ENCODE results near the gene EEFSEC. TPM values are rescaled to one million over a fixed set of nuclear protein-coding genes. Genes with fewer than 3 reads are reported as not detected.

Gene EEFSEC
- total RNA-seq, 4 donors from 2014 or later: 11.7 to 23.0 (median 14.9) TPM

DNA sequence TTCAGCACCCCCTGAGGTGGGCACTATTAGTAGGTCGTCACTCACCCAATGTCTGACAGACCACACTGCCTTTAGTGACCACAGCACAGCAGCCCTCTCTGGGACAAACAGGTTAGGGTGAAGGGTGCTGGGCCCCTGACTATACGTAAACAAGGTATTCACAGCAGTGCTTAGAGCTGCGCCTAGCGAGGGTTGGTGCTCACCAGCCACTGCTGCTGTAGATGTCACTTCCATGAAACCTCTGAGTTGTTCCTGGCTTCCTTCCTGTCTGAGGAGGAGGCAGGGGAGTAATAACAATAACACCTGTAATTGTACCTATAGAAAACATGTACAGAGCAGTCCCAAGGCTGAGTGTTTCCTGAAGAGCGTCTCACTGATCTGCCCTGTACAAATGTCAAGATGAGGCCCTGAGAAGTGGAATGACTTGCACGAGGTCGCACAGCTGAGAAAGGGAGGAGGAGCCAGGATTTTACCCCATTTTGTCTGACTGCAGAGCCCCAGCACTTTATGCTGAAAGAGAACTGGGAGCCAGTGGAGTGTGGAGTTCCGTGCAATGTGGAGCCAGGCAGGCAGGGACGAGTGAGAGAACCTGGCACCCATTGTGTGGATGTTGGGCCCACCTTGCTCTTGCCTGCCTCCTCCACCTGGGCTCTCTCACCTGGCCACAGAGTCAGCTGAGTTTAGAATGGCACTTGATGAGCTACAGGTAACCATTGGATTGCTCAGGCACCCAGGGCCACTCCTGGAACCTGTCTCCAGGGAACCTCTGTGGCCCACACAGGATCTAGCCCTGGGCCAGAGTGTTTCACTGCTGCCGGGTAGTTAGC lies 219.6 kb downstream of the EEFSEC start:
- ATAC-seq (ENCODE audit: low FRiP score) (no peak), DNase-seq (ENCODE audit: low spot score) (no peak)
- TF ChIP-seq, protein P1, sequence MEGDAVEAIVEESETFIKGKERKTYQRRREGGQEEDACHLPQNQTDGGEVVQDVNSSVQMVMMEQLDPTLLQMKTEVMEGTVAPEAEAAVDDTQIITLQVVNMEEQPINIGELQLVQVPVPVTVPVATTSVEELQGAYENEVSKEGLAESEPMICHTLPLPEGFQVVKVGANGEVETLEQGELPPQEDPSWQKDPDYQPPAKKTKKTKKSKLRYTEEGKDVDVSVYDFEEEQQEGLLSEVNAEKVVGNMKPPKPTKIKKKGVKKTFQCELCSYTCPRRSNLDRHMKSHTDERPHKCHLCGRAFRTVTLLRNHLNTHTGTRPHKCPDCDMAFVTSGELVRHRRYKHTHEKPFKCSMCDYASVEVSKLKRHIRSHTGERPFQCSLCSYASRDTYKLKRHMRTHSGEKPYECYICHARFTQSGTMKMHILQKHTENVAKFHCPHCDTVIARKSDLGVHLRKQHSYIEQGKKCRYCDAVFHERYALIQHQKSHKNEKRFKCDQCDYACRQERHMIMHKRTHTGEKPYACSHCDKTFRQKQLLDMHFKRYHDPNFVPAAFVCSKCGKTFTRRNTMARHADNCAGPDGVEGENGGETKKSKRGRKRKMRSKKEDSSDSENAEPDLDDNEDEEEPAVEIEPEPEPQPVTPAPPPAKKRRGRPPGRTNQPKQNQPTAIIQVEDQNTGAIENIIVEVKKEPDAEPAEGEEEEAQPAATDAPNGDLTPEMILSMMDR (IDR thresholded peaks at IDR 0.05): no peak

DNA sequence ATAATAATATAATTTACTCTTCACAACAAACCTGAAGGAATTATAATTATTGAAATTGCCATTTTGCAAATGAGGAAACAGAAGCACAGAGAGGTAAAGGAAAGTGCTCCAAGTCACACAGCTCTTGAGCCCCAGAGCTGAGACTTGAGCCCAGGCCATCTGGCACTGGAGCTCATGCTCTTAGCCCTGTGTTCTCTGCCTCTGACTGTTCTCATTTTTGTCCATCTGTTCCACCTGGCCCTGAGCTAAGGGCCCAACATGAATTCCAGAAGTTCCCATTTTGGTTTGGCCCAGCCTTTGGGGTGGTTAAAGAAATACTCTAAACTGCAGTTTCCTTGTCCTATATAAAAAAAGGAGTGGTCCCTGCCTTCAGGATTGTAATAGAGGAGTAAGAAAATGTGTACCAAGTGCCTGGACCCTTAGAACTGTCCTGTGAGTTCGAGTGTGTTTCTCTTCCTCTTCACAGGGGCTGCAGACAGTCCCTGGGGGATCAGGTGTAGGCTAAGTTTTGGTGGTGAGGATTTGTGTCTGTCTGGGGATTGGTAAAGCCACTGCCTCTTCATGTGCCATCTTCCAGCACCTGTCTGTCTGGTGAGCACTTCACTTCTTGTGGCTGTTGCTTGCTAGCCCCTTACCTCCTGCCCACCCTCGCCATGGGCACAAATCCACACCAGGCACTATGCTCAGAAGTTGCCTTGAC lies 221.6 kb downstream of the EEFSEC start:
- ATAC-seq (ENCODE audit: low FRiP score) (no peak), DNase-seq (ENCODE audit: low spot score) (no peak)
- TF ChIP-seq, protein P1 (IDR thresholded peaks at IDR 0.05): no peak

DNA sequence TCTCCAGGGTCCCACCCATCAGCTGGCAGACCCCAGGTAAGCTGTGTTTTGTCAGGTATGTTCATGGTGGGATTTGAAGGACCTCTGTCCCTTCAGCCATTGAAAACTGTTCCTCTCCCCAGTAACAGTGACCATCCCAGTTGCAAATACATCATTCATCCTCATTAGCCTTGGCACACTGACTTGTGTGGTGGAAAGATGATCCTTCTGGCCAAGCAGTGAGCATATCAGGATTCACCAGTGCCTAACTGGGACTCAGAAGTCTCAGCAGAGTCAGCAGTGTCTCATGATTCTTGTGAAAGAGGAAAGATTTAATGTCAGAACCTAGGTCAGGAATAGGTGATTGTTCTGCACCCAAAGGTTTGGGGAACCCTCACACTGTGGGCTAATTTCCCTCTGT lies 223.2 kb downstream of the EEFSEC start:
- ATAC-seq (ENCODE audit: low FRiP score): no peak
- DNase-seq (ENCODE audit: low spot score): no peak
- TF ChIP-seq, protein P1 (IDR thresholded peaks at IDR 0.05): no peak

DNA sequence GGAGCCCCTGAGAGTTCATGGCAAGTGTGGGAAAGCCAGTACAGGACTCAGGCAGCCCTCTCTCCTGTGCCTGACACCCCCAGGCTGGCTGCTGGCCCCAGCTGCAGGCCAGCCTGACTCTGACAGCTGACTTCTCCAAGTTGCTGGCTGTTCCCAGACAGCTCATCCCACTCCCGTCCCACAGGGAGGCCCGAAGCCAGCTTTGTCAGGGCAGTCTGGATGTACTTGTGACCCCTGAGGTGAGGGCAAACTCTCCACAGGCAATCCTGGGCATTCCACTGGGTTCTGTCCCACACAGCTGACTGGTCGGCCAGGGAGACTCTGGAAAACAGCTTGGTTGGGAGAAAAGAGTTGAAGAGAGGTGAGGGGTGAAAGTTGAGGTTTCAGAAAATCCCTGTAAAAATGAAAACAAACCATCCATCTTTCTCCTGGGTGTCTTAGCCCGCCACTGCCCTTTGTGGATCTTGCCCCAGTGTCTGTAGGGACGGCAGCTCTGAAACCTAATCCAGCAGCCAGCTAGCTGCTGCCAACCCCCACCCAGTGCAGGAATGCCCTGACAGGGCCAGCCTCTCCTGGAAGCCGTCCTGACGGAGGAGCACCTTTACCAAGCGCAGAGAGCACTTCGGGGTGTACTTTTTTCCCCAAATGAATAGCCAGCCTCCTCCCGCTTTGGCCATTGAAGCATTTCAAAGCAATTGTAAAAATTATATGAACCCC lies 225.5 kb downstream of the EEFSEC start:
- TF ChIP-seq, protein P1 (IDR thresholded peaks at IDR 0.05): no peak
- peak; percentile 60 for ATAC-seq (ENCODE audit: low FRiP score)
- no peak for DNase-seq (ENCODE audit: low spot score)

DNA sequence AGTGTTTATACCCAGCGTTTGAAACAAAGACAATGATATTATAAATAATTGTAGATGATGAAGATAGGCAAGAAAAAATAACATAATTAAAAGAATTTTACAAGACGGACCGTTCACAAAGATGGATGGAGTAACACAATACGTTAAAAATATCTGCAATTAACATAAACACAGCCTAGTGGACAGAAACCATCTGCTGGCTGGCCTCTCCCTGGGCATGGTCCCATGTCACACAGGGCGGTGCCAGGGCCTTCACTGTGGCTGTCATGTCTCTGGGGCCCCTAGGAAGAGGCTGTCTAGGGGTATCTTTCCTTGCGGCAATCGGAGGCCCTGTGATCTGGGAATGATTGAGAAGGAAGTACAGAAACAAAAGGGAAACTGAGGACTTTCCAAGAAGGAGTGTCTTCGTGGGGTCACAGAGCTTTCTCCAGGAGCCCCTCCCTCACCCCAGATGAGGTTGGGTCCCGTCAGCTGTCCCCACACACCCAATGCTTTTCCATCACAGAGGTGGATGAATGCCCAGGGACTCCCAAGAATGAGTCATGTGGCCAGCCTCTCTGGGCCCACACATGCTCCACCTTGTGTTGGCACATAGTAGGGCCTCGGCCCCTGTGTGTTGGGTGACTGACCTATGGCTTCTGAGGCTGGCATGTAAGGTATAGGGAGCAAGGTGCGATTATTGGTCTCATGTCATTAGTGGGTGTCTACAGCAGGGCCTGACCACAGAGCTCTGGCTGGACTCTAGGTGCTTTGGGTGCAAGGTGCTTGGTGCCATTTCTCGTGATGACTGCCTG lies 226.3 kb downstream of the EEFSEC start:
- ATAC-seq (ENCODE audit: low FRiP score): no peak

DNA sequence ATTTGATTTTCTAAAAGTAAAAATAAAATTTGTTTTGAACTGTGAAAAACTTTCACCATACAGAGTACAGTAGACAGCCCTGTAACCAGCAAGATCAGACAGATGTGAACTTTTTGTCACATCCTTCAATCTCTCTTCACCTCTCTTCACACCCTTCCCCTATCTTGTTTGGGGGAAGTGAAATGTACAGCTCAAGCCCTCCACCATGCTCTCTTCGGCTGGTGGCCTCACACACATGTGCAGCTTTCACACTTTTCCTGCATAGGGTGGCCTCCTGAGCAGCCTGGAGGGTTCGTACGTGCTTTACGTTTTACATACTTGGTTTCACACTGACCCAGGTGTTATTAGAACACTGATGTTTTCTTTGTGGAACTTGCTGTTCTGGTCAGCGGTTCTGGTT lies 227.0 kb downstream of the EEFSEC start:
- TF ChIP-seq, protein P1 (IDR thresholded peaks at IDR 0.05): no peak
- ATAC-seq (ENCODE audit: low FRiP score): no peak
- DNase-seq (ENCODE audit: low spot score): no peak

More for the DNA sequence above, 226.3 kb downstream of the EEFSEC start:
- TF ChIP-seq, protein P1 (IDR thresholded peaks at IDR 0.05): no peak
- no peak for DNase-seq (ENCODE audit: low spot score)
